Activated CD4-positive, alpha-beta T cell treated with anti-CD3 and anti-CD28 coated beads, Interleukin-2, amount 10 ng/mL, durations not matched to agents 7 days and 5 days (primary cell): Measurements from ENCODE around the gene KRT6A. TPM values are rescaled to one million over a fixed set of nuclear protein-coding genes. Genes with fewer than 3 reads are reported as not detected.

Source experiments
- CTCF ChIA-PET: fragments of 350-600 bp; sonication (Branson Sonifier 250); formaldehyde crosslinking; loops from one replicate; lab custom pipeline; 2021; ENCODE audit warnings: antibody characterized with exemption; lab: Charles Lee
- POLR2A ChIA-PET: fragments of 350-600 bp; sonication (Branson Sonifier 250); formaldehyde crosslinking; loops from one replicate; lab custom pipeline; 2021; ENCODE audit warnings: antibody characterized with exemption; lab: Charles Lee
- DNase-seq: peaks from one replicate; pipeline ENCODE4 v3.0.0-alpha.2; 2020
- H3K27ac Mint-ChIP-seq: one replicate; pipeline ENCODE4 v1.8.0; 2021; ENCODE audit warnings: mild to moderate bottlenecking, moderate library complexity, mixed read lengths
- H3K27me3 Mint-ChIP-seq: one replicate; pipeline ENCODE4 v1.8.0; 2021; ENCODE audit warnings: mixed read lengths
- H3K36me3 Mint-ChIP-seq: one replicate; pipeline ENCODE4 v1.8.0; 2021; ENCODE audit warnings: low read depth, mixed read lengths
- H3K4me1 Mint-ChIP-seq: one replicate; pipeline ENCODE4 v1.8.0; 2021; ENCODE audit warnings: mixed read lengths
- H3K4me3 Mint-ChIP-seq: one replicate; pipeline ENCODE4 v1.8.0; 2021; ENCODE audit warnings: mild to moderate bottlenecking, moderate library complexity, mixed read lengths
- H3K9me3 Mint-ChIP-seq: one replicate; pipeline ENCODE4 v1.8.0; 2021; ENCODE audit warnings: mixed read lengths
- total RNA-seq, 2 experiments: library from RNA; stranded (reverse); gene quantifications; one replicate each; pipeline ENCODE4 v1.2.3, GENCODE V29; 2021

The KRT6A gene
- total RNA-seq, 2 experiments from 2014 or later = not detected

- no peaks in the 10 kb centered on the region for H3K4me1 Mint-ChIP-seq
- H3K27ac Mint-ChIP-seq = no peak overlapping the region
- no peaks in the 10 kb centered on the region for H3K9me3 Mint-ChIP-seq
- DNase-seq = peak; percentile 3
- H3K27me3 Mint-ChIP-seq = no peaks in the 10 kb centered on the region
- ChIA-PET CTCF (no interaction called here), POLR2A (interaction anchor here (0.5 kb wide), 1 partner anchor 725 kb away, joined by 4 read pairs; no protein-coding TSS in a partner anchor)
- H3K4me3 Mint-ChIP-seq = no peak overlapping the region
- H3K36me3 Mint-ChIP-seq = no peaks in the 10 kb centered on the region
Observed at GRCh38 chr12:52521175-52521567, 28.1 kb upstream of the KRT6A start.

GRCh38 chr12:52519826-52520662 is 27.0 kb upstream of the KRT6A start, which contains the start of gene KRT5:
Gene KRT5 (minus strand): TSS chr12:52520394. CDS start chr12:52520296, 98 bp downstream.
- ChIA-PET CTCF (no interaction called here), POLR2A (no interaction called here)
- H3K27ac Mint-ChIP-seq = no peak within 1 kb of the TSS
- H3K36me3 Mint-ChIP-seq = no peaks in the 10 kb centered on the region
- no peak within 1 kb of the TSS for H3K4me3 Mint-ChIP-seq
- no peak for DNase-seq
- H3K27me3 Mint-ChIP-seq = no peaks in the 10 kb centered on the region
- H3K4me1 Mint-ChIP-seq = no peaks in the 10 kb centered on the region
- no peaks in the 10 kb centered on the region for H3K9me3 Mint-ChIP-seq

- POLR2A ChIA-PET = no interaction called here
Observed at GRCh38 chr12:52519387-52519703, 26.3 kb upstream of the KRT6A start.

GRCh38 chr12:52518574-52519386 is 25.7 kb upstream of the KRT6A start:
- Mint-ChIP-seq H3K36me3 (no peaks in the 10 kb centered on the region), H3K27me3 (no peaks in the 10 kb centered on the region), H3K27ac (no peak overlapping the region), H3K4me3 (no peak overlapping the region), H3K9me3 (no peaks in the 10 kb centered on the region), H3K4me1 (no peaks in the 10 kb centered on the region)
- peak; percentile 1 for DNase-seq
- CTCF ChIA-PET = no interaction called here
- POLR2A ChIA-PET = no interaction called here

More at GRCh38 chr12:52519387-52519703, 26.3 kb upstream of the KRT6A start:
- CTCF ChIA-PET = no interaction called here
- H3K4me1 Mint-ChIP-seq = no peaks in the 10 kb centered on the region
- H3K9me3 Mint-ChIP-seq = no peaks in the 10 kb centered on the region
- DNase-seq = no peak
- no peaks in the 10 kb centered on the region for H3K27me3 Mint-ChIP-seq
- H3K36me3 Mint-ChIP-seq = no peaks in the 10 kb centered on the region
- H3K4me3 Mint-ChIP-seq = no peak overlapping the region
- H3K27ac Mint-ChIP-seq = no peak overlapping the region

- CTCF ChIA-PET = no interaction called here
- Mint-ChIP-seq H3K4me3 (no peak overlapping the region), H3K9me3 (no peaks in the 10 kb centered on the region), H3K4me1 (no peaks in the 10 kb centered on the region), H3K27ac (no peak overlapping the region), H3K36me3 (no peaks in the 10 kb centered on the region), H3K27me3 (no peaks in the 10 kb centered on the region)
- peak; percentile 1 for DNase-seq
- POLR2A ChIA-PET = no interaction called here
Observed at GRCh38 chr12:52517888-52518287, 24.8 kb upstream of the KRT6A start.

GRCh38 chr12:52517005-52517835 is 24.2 kb upstream of the KRT6A start:
- H3K27ac Mint-ChIP-seq = no peak overlapping the region
- ChIA-PET CTCF (no interaction called here), POLR2A (no interaction called here)
- H3K9me3 Mint-ChIP-seq = no peaks in the 10 kb centered on the region
- peaks cover 3% of the 10 kb centered on the region for H3K27me3 Mint-ChIP-seq
- DNase-seq = no peak
- no peaks in the 10 kb centered on the region for H3K4me1 Mint-ChIP-seq
- H3K4me3 Mint-ChIP-seq = no peak overlapping the region
- no peaks in the 10 kb centered on the region for H3K36me3 Mint-ChIP-seq

GRCh38 chr12:52515927-52516831 is 23.1 kb upstream of the KRT6A start:
- no peaks in the 10 kb centered on the region for H3K36me3 Mint-ChIP-seq
- no peaks in the 10 kb centered on the region for H3K4me1 Mint-ChIP-seq
- H3K9me3 Mint-ChIP-seq = peaks cover 4% of the 10 kb centered on the region
- POLR2A ChIA-PET = no interaction called here
- peaks cover 3% of the 10 kb centered on the region for H3K27me3 Mint-ChIP-seq
- H3K4me3 Mint-ChIP-seq = no peak overlapping the region
- DNase-seq = no peak
- no peak overlapping the region for H3K27ac Mint-ChIP-seq
- CTCF ChIA-PET = interaction anchor here (1.1 kb wide), 1 partner anchor 31 kb away, joined by 3 read pairs; no protein-coding TSS in a partner anchor

GRCh38 chr12:52515319-52515646 is 22.2 kb upstream of the KRT6A start:
- Mint-ChIP-seq H3K36me3 (no peaks in the 10 kb centered on the region), H3K27me3 (peaks cover 4% of the 10 kb centered on the region), H3K4me1 (no peaks in the 10 kb centered on the region), H3K4me3 (no peak overlapping the region), H3K9me3 (peaks cover 7% of the 10 kb centered on the region), H3K27ac (no peak overlapping the region)
- ChIA-PET POLR2A (no interaction called here), CTCF (interaction anchor here (1.1 kb wide), 1 partner anchor 30 kb away, joined by 3 read pairs; no protein-coding TSS in a partner anchor)
- no peak for DNase-seq

GRCh38 chr12:52514471-52515318 is 21.6 kb upstream of the KRT6A start:
- Mint-ChIP-seq H3K36me3 (no peaks in the 10 kb centered on the region), H3K27ac (no peak overlapping the region), H3K4me1 (no peaks in the 10 kb centered on the region), H3K9me3 (peaks cover 9% of the 10 kb centered on the region), H3K4me3 (no peak overlapping the region), H3K27me3 (peaks cover 9% of the 10 kb centered on the region)
- DNase-seq = no peak
- POLR2A ChIA-PET = interaction anchor here (0.6 kb wide), 1 partner anchor 18 kb away, joined by 3 read pairs; no protein-coding TSS in a partner anchor
- CTCF ChIA-PET = interaction anchor here (1.1 kb wide), 1 partner anchor 30 kb away, joined by 3 read pairs; no protein-coding TSS in a partner anchor

GRCh38 chr12:52513736-52514135 is 20.7 kb upstream of the KRT6A start:
- ChIA-PET POLR2A (no interaction called here), CTCF (no interaction called here)
- DNase-seq = no peak
- Mint-ChIP-seq H3K4me1 (no peaks in the 10 kb centered on the region), H3K9me3 (peaks cover 9% of the 10 kb centered on the region), H3K27ac (no peak overlapping the region), H3K36me3 (no peaks in the 10 kb centered on the region), H3K4me3 (no peak overlapping the region), H3K27me3 (peaks cover 13% of the 10 kb centered on the region)

GRCh38 chr12:52508211-52508610 is 15.2 kb upstream of the KRT6A start:
- Mint-ChIP-seq H3K27me3 (peaks cover 46% of the 10 kb centered on the region), H3K4me1 (no peaks in the 10 kb centered on the region), H3K27ac (no peak overlapping the region), H3K4me3 (no peak overlapping the region), H3K9me3 (peaks cover 9% of the 10 kb centered on the region), H3K36me3 (no peaks in the 10 kb centered on the region)
- ChIA-PET CTCF (interaction anchor here (1.1 kb wide), 1 partner anchor 136 kb away, joined by 3 read pairs; no protein-coding TSS in a partner anchor), POLR2A (no interaction called here)
- DNase-seq = no peak
